AG09319 (cell line): ENCODE measurements around the gene CACNB2.

Source experiments
- DNase-seq: peaks from one replicate; pipeline ENCODE4 v3.0.0-alpha.2; 2010; ENCODE audit warnings: low read depth; ENCODE audit errors: extremely low read depth
- TF ChIP-seq, protein P1 (sequence below): IDR thresholded peaks from 2 replicates; pipeline ENCODE4 v1.5.1; 2011; ENCODE audit warnings: low read depth, mild to moderate bottlenecking, inconsistent platforms, low read length, moderate library complexity

Gene CACNB2

DNA sequence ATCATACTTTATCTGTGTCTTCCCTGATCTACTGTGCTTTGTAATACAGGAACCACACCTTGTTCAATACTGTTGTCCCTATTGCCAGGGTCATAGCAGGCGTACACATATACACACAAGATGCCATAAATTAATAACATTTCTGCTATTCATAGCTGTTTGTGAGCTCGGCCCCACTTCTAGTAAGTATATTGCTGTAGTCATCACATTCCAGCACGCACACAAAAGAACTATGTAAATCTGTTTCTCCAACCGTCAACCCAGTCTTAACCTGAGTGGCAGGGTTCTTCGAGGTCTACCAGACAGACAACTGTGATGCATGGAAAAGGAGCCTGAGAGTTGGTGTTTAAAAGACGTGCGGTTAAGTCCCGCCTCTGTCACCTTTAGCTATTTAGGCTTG, 5.7 kb upstream of the CACNB2 start:
- DNase-seq = no peak
- TF ChIP-seq, protein P1, sequence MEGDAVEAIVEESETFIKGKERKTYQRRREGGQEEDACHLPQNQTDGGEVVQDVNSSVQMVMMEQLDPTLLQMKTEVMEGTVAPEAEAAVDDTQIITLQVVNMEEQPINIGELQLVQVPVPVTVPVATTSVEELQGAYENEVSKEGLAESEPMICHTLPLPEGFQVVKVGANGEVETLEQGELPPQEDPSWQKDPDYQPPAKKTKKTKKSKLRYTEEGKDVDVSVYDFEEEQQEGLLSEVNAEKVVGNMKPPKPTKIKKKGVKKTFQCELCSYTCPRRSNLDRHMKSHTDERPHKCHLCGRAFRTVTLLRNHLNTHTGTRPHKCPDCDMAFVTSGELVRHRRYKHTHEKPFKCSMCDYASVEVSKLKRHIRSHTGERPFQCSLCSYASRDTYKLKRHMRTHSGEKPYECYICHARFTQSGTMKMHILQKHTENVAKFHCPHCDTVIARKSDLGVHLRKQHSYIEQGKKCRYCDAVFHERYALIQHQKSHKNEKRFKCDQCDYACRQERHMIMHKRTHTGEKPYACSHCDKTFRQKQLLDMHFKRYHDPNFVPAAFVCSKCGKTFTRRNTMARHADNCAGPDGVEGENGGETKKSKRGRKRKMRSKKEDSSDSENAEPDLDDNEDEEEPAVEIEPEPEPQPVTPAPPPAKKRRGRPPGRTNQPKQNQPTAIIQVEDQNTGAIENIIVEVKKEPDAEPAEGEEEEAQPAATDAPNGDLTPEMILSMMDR = no peak

DNA sequence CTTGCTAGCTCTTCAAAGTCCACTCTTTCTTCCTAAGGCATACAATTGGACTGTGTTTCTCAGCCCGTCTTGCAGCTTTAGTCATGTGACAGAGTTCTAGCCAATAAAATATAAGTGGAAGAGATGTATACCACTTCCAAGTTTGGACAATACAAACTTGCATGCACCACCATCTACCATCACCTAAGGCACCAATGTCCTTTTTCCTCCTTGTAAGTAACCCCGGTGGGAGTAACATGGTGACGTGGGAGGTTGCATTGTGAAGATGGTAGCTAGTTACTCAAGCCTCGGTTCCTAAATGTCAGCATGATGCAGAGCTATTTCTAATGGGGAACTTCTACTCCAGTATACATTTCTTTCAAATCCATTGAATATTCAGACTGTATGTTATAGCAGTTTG, 5.3 kb upstream of the CACNB2 start:
- TF ChIP-seq, protein P1 = no peak
- DNase-seq = no peak

DNA sequence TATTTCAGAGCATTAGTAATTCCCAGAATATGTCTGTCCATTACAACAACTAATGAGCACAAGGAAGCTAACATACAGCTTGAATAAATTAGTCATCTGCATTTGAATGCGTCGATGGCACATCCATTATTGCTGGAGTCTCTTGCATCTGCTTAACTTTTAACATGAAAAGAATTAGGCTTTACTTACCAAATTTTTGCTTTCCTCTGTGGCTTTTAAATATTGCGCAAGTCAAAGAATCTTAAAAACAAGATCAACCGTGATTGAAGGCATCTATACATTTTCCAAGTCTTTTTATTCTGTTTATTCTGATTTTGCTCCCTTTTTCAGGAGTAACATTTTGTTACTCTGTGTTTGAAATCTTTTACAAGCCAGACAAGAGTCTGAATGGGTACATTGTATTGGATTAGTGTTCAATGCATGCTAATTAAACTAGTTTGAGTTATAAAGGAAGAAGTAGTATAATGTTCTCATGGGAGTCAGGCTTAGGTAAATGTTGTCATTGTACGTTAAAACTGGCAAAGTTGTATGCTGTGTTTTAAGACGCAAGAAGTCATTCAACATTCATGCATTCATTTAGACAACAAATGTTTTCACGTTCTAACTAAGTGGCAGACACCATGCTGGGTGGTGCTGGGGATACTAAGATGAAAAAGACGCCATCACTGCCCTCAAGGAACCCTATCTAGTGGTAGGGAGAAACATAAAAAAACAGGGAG, 4.0 kb upstream of the CACNB2 start:
- TF ChIP-seq, protein P1 = no peak

DNA sequence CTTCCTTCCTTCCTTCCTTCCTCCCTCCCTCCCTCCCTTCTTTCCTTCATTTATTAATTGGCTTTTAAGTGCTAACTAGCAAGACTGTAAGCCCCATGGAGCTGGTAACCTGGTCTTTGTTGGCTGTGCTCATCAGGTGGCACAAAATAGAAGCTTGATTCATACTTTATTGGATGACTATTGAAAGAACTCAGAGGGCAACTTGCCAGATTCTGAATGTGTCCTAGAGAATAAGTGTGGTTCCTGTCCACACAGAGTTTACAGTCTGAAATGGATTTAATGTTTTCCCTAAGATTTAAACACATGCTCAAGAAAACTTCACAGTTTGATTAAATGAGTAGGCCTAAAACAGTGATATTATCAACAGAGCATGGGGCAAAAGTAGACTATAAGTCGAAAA, 3.1 kb upstream of the CACNB2 start:
- no peak for DNase-seq
- TF ChIP-seq, protein P1 = no peak

More for the DNA sequence above, 4.0 kb upstream of the CACNB2 start:
- no peak for DNase-seq

DNA sequence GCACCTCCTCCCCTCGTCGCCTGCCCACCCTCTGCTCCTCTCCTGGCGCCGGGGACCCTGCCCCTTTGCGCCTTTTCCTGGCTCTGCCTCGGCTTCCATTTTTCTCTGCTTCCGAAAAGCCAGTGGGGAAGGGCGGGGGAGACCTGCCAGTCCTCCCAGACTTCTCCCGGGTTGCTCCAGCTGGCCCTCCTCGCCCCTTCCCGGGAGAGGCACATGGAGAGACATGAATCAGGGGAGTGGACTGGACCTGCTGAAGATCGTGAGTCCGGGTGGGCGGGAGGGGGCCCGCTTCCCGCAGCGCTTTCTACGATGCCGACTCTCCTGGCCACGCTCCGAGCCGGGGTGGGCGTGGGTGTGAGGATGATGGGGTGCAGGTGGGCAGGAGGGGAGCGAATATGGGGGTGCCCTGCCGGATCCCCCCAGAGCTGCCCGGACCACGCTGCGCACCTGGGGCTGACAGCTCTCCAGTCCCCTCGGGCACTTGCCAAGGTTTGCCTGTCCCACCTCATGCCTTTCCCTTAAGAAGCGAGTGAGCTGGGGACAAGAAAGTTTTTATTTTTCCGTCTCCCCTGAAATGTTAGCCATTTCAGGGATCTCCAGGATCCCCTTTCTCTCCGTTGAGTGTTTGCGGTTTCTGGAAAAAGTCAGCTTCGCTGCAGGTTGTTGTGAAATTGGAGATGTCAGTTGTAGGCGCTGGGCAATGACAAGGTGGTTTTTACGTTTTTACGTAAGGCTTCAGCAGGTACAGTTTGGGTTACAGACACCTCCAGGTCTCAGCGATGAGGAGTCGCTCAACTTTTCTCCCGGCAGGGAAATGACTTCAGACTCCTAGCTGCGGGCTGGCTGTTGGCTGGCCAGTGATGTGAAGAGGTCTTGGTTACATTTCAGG, 977 bp downstream of the CACNB2 start:
- TF ChIP-seq, protein P1 = no peak

DNA sequence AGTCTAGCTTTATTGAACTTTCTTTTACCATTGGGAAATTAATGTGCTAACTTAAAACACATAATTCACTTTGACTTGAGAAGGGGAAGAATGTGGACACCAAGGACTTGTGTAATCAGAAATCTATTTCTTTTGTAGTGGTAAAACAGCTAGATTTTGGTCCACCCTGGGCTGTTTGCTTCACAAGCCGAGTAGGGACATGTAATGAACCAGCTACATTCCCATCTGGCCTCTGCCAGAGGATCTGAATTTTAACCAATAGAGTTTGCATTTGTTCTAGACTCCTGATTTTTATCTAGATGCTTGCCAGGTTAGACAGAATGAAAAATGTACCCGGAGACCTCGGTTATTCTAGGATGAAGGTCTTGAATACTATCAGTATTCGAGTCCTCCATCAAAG, 1.9 kb downstream of the CACNB2 start:
- TF ChIP-seq, protein P1 = no peak
- no peak for DNase-seq

More for the DNA sequence above, 977 bp downstream of the CACNB2 start:
- no peak for DNase-seq

DNA sequence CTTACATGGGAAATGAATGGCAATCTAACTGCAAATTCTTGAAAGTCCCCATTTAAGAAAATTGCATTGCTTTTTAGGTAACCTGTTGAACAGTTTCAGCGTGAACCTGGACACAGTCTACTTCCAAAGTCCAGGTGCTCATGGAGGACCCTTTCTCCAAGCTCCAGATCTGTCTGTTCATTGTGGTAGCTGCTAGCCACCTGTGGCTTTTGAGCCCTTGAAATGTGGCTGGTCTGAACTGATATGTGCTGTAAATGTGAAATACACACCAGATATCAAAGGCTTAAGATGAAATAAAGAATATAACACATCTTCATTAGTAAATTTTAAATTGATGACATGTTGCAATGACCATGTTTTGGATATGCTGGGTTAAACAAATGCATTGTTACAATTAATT, 4.2 kb downstream of the CACNB2 start:
- TF ChIP-seq, protein P1 = no peak
- DNase-seq = no peak
